ENCODE results near the gene RABEP1.

RABEP1 gene

GRCh38 chr17:5354886-5355415 lies 72.9 kb downstream of the RABEP1 start:
- H3K9me3 ChIP-seq: no peaks in the 10 kb centered on the region
- no peak for DNase-seq
- H3K4me1 ChIP-seq: peaks cover 0 to 39% (median 16%) of the 10 kb centered on the region in 4 donors
- intact Hi-C loops (cut with DNase I; ENCODE audit: low total_unique reads): no loop called here
- H3K4me3 ChIP-seq: no peak overlapping the region
- no peak for TF ChIP-seq CTCF (IDR thresholded peaks at IDR 0.05)
- H3K27ac ChIP-seq: peak overlapping the region; percentile 64 to 72
- H3K36me3 ChIP-seq: peaks cover 29 to 74% (median 37%) of the 10 kb centered on the region in 3 donors
- H3K27me3 ChIP-seq: no peaks in the 10 kb centered on the region

GRCh38 chr17:5355421-5356129 lies 73.5 kb downstream of the RABEP1 start:
- H3K36me3 ChIP-seq: peaks cover 32 to 75% (median 34%) of the 10 kb centered on the region in 3 donors

GRCh38 chr17:5361426-5361825 lies 79.3 kb downstream of the RABEP1 start:
- H3K4me1 ChIP-seq: peaks cover 0 to 14% (median 0%) of the 10 kb centered on the region in 4 donors
- intact Hi-C loops (cut with DNase I; ENCODE audit: low total_unique reads): no loop called here
- H3K36me3 ChIP-seq: peaks cover 41 to 73% (median 43%) of the 10 kb centered on the region in 3 donors
- no peak overlapping the region for H3K4me3 ChIP-seq
- no peaks in the 10 kb centered on the region for H3K27me3 ChIP-seq
- DNase-seq: no peak
- H3K9me3 ChIP-seq: no peaks in the 10 kb centered on the region
- no peak for TF ChIP-seq CTCF (IDR thresholded peaks at IDR 0.05)
- H3K27ac ChIP-seq: no peak overlapping the region

More at GRCh38 chr17:5355421-5356129, 73.5 kb downstream of the RABEP1 start:
- DNase-seq: peak in 1 of 2 donors; percentile 45
- Histone ChIP-seq H3K27ac (peak overlapping the region; percentile 64 to 72), H3K9me3 (no peaks in the 10 kb centered on the region), H3K4me1 (peaks cover 0 to 39% (median 16%) of the 10 kb centered on the region in 4 donors), H3K4me3 (no peak overlapping the region), H3K27me3 (no peaks in the 10 kb centered on the region)
- no peak for TF ChIP-seq CTCF (IDR thresholded peaks at IDR 0.05)
- intact Hi-C loops (cut with DNase I; ENCODE audit: low total_unique reads): no loop called here

GRCh38 chr17:5362162-5362811 lies 80.2 kb downstream of the RABEP1 start:
- H3K27ac ChIP-seq: no peak overlapping the region
- no peak for DNase-seq
- H3K4me1 ChIP-seq: peaks cover 0 to 8% (median 0%) of the 10 kb centered on the region in 4 donors
- H3K36me3 ChIP-seq: peaks cover 41 to 74% (median 50%) of the 10 kb centered on the region in 3 donors
- no peak for TF ChIP-seq CTCF (IDR thresholded peaks at IDR 0.05)
- no peak overlapping the region for H3K4me3 ChIP-seq
- intact Hi-C loops (cut with DNase I; ENCODE audit: low total_unique reads): no loop called here
- H3K27me3 ChIP-seq: no peaks in the 10 kb centered on the region
- H3K9me3 ChIP-seq: no peaks in the 10 kb centered on the region

GRCh38 chr17:5364156-5364555 lies 82.1 kb downstream of the RABEP1 start:
- TF ChIP-seq CTCF (IDR thresholded peaks at IDR 0.05): no peak
- Histone ChIP-seq H3K4me1 (peaks cover 0 to 8% (median 0%) of the 10 kb centered on the region in 4 donors), H3K27ac (no peak overlapping the region), H3K27me3 (no peaks in the 10 kb centered on the region), H3K9me3 (no peaks in the 10 kb centered on the region), H3K4me3 (no peak overlapping the region), H3K36me3 (peaks cover 47 to 76% (median 60%) of the 10 kb centered on the region in 3 donors)
- intact Hi-C loops (cut with DNase I; ENCODE audit: low total_unique reads): no loop called here
- DNase-seq: no peak
